Cerebellar cortex (tissue), 1 donor: ENCODE measurements around the gene SYNJ2.
"Not testable (repeated sequence)": the region's sequence is repeated elsewhere in the genome, so short reads cannot be mapped to it uniquely, and the experiment has no call there.

Source experiments
- DNase-seq: peaks from one replicate; pipeline ENCODE4 v3.0.0-alpha.2; 2015; ENCODE audit warnings: low spot score

SYNJ2 gene

DNA sequence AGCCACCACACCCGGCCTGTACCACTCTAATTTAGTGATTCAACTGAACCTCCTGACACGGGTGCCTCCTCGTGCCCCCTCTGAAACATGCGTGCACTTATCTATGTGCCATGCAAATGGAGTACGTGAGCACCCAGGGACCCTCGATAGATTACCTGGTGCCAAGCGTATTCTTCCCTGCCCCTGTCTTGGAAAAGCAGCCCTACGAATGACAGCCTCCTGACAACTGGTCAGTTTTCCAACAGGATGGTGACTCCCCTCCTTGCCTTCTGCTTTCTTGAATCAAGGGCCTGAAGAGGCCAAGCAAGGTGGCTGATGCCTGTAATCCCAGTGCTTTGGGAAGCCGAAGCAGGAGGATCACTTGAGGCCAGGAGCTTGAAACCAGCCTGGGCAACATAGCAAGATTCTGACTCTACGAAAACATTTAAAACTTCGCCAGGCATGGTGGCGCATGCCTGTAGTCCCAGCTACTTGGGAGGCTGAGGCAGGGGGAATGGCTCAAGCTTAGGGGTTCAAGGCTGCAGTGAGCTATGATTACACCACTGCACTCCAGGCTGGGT lies 25.4 kb upstream of the SYNJ2 start:
- no peak for DNase-seq

DNA sequence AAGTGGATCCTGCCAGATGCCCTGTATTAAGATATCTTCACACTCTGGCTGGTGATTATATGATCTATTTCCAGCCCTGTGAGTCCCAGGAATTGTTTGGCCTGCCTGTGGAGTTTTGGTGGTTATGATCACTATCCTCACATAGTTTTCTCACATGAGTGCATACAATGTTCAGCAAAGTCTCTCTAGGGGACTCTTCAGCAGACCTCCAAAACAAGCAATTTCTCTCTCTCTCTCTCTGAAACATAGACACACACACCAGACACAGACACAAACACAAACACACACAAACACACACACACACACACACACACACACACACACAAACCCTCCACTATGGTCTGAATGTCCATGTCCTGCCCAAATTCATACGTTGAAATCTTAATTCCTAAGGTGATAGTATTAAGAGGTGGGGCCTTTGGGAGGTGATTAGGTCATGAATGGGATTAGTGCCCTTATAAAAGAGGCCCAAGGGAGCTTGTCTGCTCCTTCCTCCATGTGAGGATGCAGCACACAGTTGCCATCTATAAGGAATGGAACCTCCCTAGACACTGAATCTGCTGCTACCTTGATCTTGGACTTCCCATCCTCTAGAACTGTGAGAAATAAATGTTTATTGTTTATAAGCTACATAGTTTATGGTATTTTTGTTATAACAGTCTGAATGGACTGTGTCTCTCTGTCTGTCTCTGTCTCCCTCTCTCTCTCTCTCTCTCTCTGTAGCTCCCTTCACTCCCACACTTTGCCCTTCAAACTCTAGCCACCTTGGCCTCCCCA lies 22.0 kb upstream of the SYNJ2 start:
- no peak for DNase-seq

DNA sequence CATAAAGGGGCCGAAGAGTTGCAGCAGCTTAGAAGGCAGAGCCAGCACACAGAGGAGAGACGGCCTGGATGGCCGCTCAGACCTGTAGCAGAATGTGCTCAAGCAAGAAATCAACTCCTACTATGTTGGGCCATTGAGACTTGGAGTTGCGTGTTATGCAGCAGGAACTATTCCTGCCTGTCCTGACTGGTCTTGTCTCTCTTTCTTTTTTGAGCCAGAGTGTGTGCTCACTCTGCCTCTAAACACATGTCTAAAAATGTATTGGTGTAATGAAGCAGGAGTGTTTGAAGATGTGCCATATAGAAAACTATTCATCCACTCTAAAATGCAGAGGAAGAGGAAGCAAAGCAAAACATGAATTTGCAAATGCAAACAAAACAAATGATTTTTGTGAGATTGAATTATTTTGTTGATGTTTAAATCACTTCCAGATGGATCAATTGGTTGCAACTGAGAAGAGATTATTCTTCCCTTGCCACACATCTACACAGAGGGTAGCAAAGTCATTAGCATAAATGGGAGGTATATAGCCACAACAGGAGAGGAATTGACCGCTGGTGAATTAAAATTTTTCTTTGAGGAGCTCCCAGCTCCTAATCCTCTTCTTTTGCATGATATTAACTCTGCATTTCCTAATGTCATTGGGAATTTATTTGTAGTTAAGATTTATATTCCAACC lies 20.4 kb upstream of the SYNJ2 start:
- DNase-seq = no peak

DNA sequence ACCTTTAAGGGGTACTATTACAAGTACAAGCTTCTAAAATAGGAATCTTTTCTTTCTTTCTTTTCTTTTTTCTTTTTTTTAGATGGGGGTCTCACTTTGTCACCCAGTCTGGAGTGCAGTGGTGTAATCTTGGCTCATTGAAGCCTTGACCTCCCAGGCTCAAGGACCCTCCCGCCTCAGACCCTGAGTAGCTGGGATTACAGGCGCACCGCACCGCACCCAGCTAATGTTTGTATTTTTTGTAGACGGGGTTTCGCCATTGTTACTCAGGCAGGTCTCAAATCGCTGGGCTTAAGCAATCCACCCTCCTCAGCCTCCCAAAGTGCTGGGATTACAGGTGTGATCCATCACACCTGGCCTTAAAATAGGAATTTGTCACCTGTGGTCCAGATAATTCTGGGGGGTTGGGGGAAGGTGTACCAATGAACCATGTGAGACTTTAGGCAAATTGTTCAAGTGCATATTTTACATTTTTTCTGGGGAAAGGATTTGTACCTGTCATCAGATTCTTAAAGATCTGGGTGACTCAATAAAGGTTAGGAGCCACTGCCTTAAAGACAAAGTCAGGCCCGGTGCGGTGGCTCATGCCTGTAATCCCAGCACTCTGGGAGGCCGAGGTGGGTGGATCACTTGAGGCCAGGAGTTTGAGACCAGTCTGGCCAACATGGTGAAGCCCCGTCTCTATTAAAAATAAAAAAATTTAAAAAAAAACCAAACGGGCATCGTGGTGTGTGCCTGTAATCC lies 19.7 kb upstream of the SYNJ2 start:
- DNase-seq = no peak

- no peak for DNase-seq
Observed at GRCh38 chr6:157962601-157963302, 18.9 kb upstream of the SYNJ2 start.

DNA sequence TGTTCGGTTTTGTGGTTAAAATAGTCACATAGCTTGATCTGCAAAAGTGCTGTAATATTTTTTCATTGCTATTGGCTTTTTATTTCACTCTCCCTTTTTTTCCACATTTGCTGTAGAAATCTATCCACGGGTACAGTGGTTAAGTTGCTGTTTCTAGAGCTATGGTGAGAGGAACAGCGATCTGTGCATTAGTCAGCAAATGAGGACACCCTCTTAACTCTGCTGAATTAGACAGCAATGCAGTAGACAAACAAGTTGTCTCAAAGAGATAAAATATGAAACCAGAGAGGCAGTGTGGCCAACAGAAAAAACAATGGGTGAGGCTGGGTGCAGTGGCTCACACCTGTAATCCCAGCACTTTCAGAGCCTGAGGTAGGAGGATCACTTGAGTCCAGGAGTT lies 17.6 kb upstream of the SYNJ2 start:
- no peak for DNase-seq

DNA sequence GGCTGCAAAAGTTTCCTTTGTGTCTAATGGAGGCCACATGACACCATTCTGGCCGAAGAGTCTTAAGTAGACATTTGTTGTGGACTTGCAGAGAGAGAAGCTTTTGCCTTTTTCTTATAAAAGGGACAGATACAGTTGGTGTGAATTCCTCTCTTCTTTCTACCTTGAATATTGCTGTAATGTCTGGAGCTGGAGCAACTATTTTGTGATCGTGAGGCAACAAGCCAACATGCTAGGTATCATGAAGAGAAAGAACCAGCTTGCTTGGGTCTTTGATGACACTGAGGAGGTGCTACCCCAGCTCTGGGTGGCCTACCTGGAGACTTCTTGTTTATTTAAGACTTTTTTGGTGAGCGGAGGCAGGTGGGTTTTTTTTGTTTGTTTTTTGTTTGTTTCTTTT lies 16.3 kb upstream of the SYNJ2 start:
- no peak for DNase-seq

DNA sequence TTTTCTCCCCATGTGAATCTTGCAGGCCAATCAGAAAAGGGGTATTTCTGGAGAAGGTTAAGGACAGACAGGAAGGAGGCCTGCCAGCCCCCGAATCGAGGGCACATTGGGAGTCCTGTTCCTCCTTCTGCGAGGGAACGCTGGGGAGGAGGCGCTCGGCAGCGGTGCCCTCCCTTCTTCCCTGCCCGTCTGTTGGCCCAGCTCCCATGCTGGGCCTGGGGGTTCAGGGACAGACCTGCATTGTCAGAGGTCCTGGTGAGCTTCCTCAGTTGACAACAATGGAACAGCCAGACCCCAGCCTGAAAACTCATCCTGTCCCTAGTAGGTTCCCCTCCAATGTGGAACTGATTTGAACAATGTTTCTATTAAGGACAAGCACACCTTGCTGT lies 15.1 kb upstream of the SYNJ2 start:
- no peak for DNase-seq

DNA sequence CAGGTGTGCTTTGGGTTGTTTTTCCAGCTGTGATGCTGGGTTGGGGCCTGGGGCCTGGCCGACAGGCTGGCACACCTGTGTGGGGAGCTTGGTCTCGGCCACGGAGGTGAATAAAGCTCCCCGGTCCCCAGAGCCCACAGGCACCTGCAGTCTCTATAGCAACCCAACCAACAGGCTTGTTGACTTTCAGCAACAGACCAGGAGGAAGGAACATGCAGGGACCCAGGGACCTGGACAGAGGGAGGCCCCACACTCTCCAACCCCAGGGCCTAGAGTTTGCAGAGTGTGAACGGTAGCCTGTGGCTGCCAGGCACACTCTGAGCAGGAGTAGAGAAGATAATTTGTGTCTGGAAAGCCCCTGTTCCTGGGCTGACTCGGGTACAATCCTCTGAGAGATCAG lies 14.6 kb upstream of the SYNJ2 start:
- no peak for DNase-seq

GRCh38 chr6:157967486-157967885 lies 14.2 kb upstream of the SYNJ2 start:
- DNase-seq = no peak

DNA sequence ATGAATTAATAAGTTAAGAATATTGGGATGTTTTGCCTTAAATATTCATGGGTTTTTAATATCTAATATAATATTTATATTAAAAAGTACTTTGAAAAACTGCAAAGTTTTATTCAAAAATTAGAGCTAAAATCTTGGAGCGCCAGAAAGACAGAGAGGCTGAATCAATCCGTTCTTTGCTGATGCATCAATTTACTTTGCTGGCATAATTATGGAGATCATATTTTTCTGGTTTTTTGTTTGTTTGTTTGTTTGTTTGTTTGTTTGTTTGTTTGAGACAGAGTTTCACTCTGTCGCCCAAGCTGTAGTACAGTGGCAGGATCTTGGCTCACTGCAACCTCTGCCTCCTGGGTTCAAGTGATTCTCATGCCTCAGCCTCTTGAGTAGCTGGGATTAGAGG lies 9.5 kb upstream of the SYNJ2 start:
- DNase-seq = not testable (repeated sequence)

DNA sequence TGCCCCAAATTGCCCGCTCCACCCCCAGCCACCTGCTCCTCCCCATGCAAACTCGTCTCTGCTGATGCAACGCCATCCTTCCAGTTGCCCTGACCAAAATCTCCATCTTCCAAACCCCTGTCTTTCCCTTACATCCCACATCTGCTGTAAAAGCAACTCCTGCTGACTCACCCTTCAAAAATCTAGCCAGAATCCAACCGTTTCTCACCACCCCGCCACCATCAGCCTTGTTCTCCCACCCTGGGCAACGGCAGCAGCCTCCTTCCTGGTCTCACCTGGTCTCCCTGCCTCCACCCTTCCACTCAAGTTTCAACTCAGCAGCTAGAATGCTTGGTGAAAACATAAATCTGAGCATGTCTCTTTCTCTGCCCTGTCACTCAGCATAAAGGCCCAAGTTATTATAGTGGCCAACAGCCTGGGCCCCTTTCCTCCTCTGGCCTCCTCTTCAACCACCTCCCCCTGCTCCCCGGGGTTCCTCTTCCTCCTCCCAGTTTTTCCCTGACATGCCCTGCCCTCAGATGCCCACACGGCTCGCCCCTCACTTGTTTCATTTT lies 7.2 kb upstream of the SYNJ2 start:
- no peak for DNase-seq

DNA sequence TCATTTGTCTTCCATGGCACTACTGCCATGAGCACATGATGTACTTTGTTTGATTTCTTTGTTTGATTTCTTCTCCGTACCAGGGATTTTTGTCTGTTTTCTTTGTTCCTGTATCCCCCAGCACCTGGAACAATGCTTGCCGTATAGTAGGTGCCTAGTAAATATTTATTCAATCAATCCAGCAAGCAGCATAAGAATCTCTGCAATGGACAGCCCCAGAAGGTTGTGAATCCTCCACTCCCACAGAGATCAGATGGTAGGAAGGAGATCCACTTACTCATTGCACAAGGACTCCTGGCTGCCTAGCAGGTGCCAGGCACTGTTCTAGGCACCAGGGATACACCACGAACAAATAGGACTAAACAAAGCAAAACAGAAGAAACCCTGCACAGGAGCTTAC lies 6.7 kb upstream of the SYNJ2 start:
- DNase-seq = no peak

- DNase-seq = no peak
Observed at GRCh38 chr6:157975456-157975855, 6.2 kb upstream of the SYNJ2 start.

DNA sequence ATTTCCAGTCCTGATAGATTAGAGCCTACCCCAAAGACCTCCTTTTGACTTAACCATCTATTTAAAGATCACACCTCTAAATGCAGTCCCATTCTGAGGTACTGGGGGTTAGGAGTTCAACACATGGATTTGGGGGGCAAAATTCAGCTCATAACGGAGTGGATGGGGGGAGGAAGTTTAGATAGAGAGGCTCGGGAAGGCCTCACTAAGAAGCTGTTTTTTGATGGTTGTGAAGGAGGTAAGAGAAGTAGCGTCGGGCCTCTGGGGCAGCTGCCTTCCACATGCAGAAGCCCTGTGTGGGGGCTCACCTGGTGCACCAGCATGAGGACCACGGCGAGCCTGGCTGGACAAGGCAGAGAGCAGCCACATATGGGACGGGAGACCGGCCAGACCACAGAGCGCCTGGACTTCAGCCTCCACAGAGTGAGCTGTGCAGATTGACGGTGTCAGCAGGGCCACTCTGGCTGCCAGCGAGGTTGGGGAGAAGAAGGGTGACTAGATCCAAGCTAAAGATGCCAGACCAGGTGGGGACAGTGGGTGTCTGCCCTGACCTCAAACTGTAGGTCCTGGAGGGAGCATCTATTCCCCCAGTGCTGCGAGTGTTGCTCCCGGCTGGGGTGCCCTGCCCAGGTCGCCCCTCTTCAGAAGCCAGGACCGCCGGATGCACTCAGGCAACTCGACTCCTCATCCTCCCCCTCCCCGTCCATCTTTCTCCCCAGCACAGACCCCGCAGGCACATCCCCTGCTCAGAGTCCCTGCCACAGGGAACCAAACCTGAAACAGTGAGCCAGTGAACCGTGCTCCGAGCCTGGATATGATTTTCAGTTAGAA lies 5.1 kb upstream of the SYNJ2 start:
- peak; percentile 82 for DNase-seq

- DNase-seq = no peak
Observed at GRCh38 chr6:157977176-157977804, 4.4 kb upstream of the SYNJ2 start.

DNA sequence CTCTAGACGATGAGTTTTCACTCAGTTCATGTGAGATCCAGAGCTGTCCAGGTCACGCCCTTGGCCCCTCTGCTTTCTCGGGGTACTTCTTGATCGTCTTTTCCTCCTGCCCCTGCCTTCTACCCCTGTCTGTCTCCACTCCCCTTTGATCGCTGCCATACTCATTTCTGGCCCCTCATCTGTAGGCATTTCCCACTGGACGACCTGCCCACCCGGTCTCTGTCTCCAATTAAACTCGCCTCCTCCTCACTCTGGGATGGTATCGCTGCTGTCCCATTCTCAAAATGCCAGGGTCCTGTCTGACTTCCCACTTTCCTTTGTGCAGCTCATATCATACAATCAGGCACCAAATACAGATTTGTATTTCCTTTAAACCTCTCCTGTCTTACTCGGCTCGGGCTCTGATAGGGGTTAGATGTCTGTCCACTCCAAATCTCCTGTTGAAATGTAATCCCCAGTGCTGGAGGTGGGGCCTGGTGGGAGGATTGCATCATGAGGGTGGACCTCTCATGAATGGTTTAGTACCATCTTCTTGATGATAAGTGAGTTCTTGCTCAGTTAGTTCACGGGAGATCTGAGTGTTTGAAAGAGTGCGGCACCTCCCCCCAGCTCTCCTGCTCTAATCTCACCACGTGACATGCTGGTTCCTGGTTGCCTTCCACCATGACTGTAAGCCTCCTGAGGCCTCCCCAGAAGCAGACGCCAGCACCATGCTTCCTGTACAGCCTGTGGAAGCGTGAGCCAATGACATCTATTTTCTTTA lies 3.5 kb upstream of the SYNJ2 start:
- DNase-seq = no peak

- DNase-seq = no peak
Observed at GRCh38 chr6:157980288-157981131, 1.2 kb upstream of the SYNJ2 start.

DNA sequence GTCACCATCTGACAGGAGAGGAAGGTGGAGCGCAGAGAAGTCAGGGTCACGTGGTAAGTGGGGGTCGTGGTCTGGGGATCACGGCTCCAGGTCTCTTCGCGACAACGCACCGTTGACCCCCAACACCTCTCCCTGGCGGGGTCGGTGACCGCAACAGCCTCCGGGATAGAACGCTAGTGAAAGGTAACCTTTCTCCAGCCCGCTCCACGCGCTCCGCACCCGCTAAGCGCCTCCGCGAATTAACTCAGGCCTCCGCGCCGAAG lies 600 bp upstream of the SYNJ2 start:
- DNase-seq = no peak
